OCI-LY7 (cell line): ENCODE measurements around the gene DCLK3.

Experiments used
- EZH2phosphoT487 ChIP-seq: fragments of 200-600 bp; sonication (generic); IDR thresholded peaks from 2 replicates; pipeline ENCODE4 v1.6.1; 2018; ENCODE audit warnings: low read depth, borderline replicate concordance, mild to moderate bottlenecking, mixed run types, antibody characterized with exemption, low read length, moderate library complexity, mixed read lengths
- TF ChIP-seq, protein P1 (sequence below): fragments of 200-600 bp; sonication (generic); conservative IDR thresholded peaks from 2 replicates; pipeline ENCODE4 v1.5.1; 2014; ENCODE audit warnings: mild to moderate bottlenecking, antibody characterized with exemption, low read length, moderate library complexity, mixed read lengths

DNA sequence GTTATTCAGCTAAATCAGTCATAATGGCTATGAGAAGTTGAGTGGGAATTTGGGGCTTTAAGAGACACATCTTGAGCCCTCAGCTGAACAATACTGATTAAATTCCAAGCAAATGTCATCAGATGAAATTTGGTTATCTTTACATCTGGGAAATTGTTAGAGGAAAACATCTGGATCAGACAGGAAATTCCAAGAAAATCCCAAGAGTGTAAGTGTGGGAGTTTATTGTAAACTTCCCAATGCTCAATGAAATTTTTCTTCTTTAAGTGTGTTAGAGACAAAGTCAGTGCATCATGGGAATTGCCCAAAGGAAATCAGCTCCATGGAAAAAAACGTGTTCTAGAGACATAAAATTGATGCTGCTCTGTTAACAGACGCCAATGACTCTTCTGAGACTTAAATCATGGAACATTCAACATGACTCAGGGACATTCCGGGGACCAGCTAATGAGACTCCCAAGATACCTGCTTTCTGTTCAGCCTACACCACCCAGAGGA lies 19.8 kb upstream of the DCLK3 start:
- TF ChIP-seq, protein P1, sequence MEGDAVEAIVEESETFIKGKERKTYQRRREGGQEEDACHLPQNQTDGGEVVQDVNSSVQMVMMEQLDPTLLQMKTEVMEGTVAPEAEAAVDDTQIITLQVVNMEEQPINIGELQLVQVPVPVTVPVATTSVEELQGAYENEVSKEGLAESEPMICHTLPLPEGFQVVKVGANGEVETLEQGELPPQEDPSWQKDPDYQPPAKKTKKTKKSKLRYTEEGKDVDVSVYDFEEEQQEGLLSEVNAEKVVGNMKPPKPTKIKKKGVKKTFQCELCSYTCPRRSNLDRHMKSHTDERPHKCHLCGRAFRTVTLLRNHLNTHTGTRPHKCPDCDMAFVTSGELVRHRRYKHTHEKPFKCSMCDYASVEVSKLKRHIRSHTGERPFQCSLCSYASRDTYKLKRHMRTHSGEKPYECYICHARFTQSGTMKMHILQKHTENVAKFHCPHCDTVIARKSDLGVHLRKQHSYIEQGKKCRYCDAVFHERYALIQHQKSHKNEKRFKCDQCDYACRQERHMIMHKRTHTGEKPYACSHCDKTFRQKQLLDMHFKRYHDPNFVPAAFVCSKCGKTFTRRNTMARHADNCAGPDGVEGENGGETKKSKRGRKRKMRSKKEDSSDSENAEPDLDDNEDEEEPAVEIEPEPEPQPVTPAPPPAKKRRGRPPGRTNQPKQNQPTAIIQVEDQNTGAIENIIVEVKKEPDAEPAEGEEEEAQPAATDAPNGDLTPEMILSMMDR, result no peak
- TF ChIP-seq EZH2phosphoT487, result no peak
